IPS-18a (cell line): Measurements from ENCODE around the gene ALOXE3.

ENCODE experiments used
- H3K27ac ChIP-seq: one replicate; pipeline ENCODE4 v1.5.1; 2013; ENCODE audit warnings: low read length
- H3K27me3 ChIP-seq: one replicate; pipeline ENCODE4 v1.6.1; 2013; ENCODE audit warnings: mild to moderate bottlenecking, low read length; ENCODE audit not compliant: control insufficient read depth, insufficient read depth
- H3K36me3 ChIP-seq: one replicate; pipeline ENCODE4 v1.6.1; 2013; ENCODE audit warnings: low read depth, low read length; ENCODE audit not compliant: control insufficient read depth
- H3K4me1 ChIP-seq: one replicate; pipeline ENCODE4 v1.6.1; 2013; ENCODE audit warnings: low read depth, low read length; ENCODE audit not compliant: control insufficient read depth
- H3K4me3 ChIP-seq: one replicate; pipeline ENCODE4 v1.5.1; 2013; ENCODE audit warnings: low read length
- H3K9ac ChIP-seq: one replicate; pipeline ENCODE4 v1.6.1; 2013; ENCODE audit warnings: mild to moderate bottlenecking, low read length, moderate library complexity
- H3K9me3 ChIP-seq: one replicate; pipeline ENCODE4 v1.6.1; 2013; ENCODE audit warnings: low read depth, low read length; ENCODE audit not compliant: control insufficient read depth

The ALOXE3 gene

GRCh38 chr17:8056232-8056975, 61.9 kb downstream of the ALOXE3 start:
- Histone ChIP-seq H3K4me1 (peaks cover 3% of the 10 kb centered on the region), H3K9ac (no peak overlapping the region), H3K27me3 (peaks cover 42% of the 10 kb centered on the region), H3K36me3 (no peaks in the 10 kb centered on the region), H3K27ac (no peak overlapping the region), H3K4me3 (no peak overlapping the region), H3K9me3 (no peaks in the 10 kb centered on the region)

GRCh38 chr17:8055851-8056231, 62.5 kb downstream of the ALOXE3 start:
- Histone ChIP-seq H3K9ac (no peak overlapping the region), H3K36me3 (no peaks in the 10 kb centered on the region), H3K4me1 (no peaks in the 10 kb centered on the region), H3K27me3 (peaks cover 36% of the 10 kb centered on the region), H3K27ac (no peak overlapping the region), H3K4me3 (no peak overlapping the region), H3K9me3 (no peaks in the 10 kb centered on the region)

GRCh38 chr17:8053600-8053999, 64.7 kb downstream of the ALOXE3 start:
- Histone ChIP-seq H3K9ac (no peak overlapping the region), H3K4me1 (no peaks in the 10 kb centered on the region), H3K27me3 (peaks cover 16% of the 10 kb centered on the region), H3K9me3 (no peaks in the 10 kb centered on the region), H3K27ac (no peak overlapping the region), H3K36me3 (no peaks in the 10 kb centered on the region), H3K4me3 (no peak overlapping the region)

GRCh38 chr17:8052256-8053252, 65.8 kb downstream of the ALOXE3 start:
- no peak overlapping the region for H3K4me3 ChIP-seq
- no peak overlapping the region for H3K9ac ChIP-seq
- H3K27me3 ChIP-seq, result peaks cover 15% of the 10 kb centered on the region
- no peaks in the 10 kb centered on the region for H3K36me3 ChIP-seq
- no peak overlapping the region for H3K27ac ChIP-seq
- no peaks in the 10 kb centered on the region for H3K9me3 ChIP-seq
- no peaks in the 10 kb centered on the region for H3K4me1 ChIP-seq

GRCh38 chr17:8051831-8052230, 66.5 kb downstream of the ALOXE3 start:
- H3K27ac ChIP-seq, result no peak overlapping the region
- H3K4me3 ChIP-seq, result no peak overlapping the region
- no peaks in the 10 kb centered on the region for H3K9me3 ChIP-seq
- H3K9ac ChIP-seq, result no peak overlapping the region
- peaks cover 8% of the 10 kb centered on the region for H3K27me3 ChIP-seq
- H3K36me3 ChIP-seq, result no peaks in the 10 kb centered on the region
- H3K4me1 ChIP-seq, result no peaks in the 10 kb centered on the region

- Histone ChIP-seq H3K9me3 (no peaks in the 10 kb centered on the region), H3K27me3 (no peaks in the 10 kb centered on the region), H3K4me1 (no peaks in the 10 kb centered on the region), H3K36me3 (no peaks in the 10 kb centered on the region), H3K4me3 (no peak overlapping the region), H3K9ac (no peak overlapping the region), H3K27ac (no peak overlapping the region)
Observed at GRCh38 chr17:8048736-8049135, 69.6 kb downstream of the ALOXE3 start.

- Histone ChIP-seq H3K4me1 (no peaks in the 10 kb centered on the region), H3K9ac (no peak overlapping the region), H3K36me3 (no peaks in the 10 kb centered on the region), H3K27me3 (no peaks in the 10 kb centered on the region), H3K27ac (no peak overlapping the region), H3K9me3 (no peaks in the 10 kb centered on the region), H3K4me3 (no peak overlapping the region)
Observed at GRCh38 chr17:8048236-8048635, 70.1 kb downstream of the ALOXE3 start.

- H3K27me3 ChIP-seq, result no peaks in the 10 kb centered on the region
Observed at GRCh38 chr17:8047769-8048110, 70.6 kb downstream of the ALOXE3 start.

GRCh38 chr17:8046929-8047768, 71.2 kb downstream of the ALOXE3 start:
- no peaks in the 10 kb centered on the region for H3K4me1 ChIP-seq
- no peaks in the 10 kb centered on the region for H3K9me3 ChIP-seq
- no peak overlapping the region for H3K9ac ChIP-seq
- H3K36me3 ChIP-seq, result no peaks in the 10 kb centered on the region
- no peak overlapping the region for H3K27ac ChIP-seq
- H3K27me3 ChIP-seq, result no peaks in the 10 kb centered on the region
- H3K4me3 ChIP-seq, result no peak overlapping the region

More at GRCh38 chr17:8047769-8048110, 70.6 kb downstream of the ALOXE3 start:
- Histone ChIP-seq H3K36me3 (no peaks in the 10 kb centered on the region), H3K9ac (no peak overlapping the region), H3K9me3 (no peaks in the 10 kb centered on the region), H3K4me1 (no peaks in the 10 kb centered on the region), H3K4me3 (no peak overlapping the region), H3K27ac (no peak overlapping the region)

- Histone ChIP-seq H3K27me3 (no peaks in the 10 kb centered on the region), H3K9me3 (no peaks in the 10 kb centered on the region), H3K27ac (no peak overlapping the region), H3K9ac (no peak overlapping the region), H3K4me3 (no peak overlapping the region), H3K4me1 (no peaks in the 10 kb centered on the region), H3K36me3 (no peaks in the 10 kb centered on the region)
Observed at GRCh38 chr17:8046306-8046928, 71.9 kb downstream of the ALOXE3 start.
